ENCODE measurements around the gene TMEM132C.

DNA sequence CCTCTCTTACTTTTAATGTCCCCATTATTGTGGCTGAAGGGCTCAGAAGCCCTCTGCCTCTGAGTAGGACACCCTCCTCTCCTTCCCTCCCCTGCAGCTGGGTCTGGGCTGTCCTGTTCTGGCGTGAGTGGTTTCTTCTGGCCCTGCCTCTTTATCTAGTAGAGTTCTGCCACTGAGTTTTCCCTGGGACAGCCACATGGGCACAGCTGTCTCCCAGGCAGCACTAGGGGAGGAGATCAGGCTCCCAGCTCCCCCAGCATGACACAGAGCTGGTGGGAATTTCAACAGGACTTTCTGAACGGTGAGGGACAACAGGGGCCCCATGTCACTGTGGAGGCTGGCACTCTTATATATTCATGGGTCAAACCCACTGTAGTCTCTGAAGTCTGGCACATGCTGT, 21.4 kb downstream of the TMEM132C start:
- TF ChIP-seq, protein P1, sequence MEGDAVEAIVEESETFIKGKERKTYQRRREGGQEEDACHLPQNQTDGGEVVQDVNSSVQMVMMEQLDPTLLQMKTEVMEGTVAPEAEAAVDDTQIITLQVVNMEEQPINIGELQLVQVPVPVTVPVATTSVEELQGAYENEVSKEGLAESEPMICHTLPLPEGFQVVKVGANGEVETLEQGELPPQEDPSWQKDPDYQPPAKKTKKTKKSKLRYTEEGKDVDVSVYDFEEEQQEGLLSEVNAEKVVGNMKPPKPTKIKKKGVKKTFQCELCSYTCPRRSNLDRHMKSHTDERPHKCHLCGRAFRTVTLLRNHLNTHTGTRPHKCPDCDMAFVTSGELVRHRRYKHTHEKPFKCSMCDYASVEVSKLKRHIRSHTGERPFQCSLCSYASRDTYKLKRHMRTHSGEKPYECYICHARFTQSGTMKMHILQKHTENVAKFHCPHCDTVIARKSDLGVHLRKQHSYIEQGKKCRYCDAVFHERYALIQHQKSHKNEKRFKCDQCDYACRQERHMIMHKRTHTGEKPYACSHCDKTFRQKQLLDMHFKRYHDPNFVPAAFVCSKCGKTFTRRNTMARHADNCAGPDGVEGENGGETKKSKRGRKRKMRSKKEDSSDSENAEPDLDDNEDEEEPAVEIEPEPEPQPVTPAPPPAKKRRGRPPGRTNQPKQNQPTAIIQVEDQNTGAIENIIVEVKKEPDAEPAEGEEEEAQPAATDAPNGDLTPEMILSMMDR (conservative IDR thresholded peaks at IDR 0.05; ENCODE audit: low read depth, low read length): no peak
- TF ChIP-seq MAFK (IDR thresholded peaks at IDR 0.05; ENCODE audit: low read depth, low read length) (no peak), POLR2A (IDR thresholded peaks at IDR 0.05; ENCODE audit: low read depth, low read length) (no peak), SMC3 (IDR thresholded peaks at IDR 0.05; ENCODE audit: low read depth, low read length) (no peak), MXI1 (IDR thresholded peaks at IDR 0.05; ENCODE audit: borderline replicate concordance, low read depth, low read length) (no peak), CHD1 (IDR thresholded peaks at IDR 0.05; ENCODE audit: low read depth, low read length) (no peak), RAD21 (IDR thresholded peaks at IDR 0.05; ENCODE audit: low read length) (no peak), FOS (IDR thresholded peaks at IDR 0.05; ENCODE audit: low read depth, low read length) (no peak), RCOR1 (IDR thresholded peaks at IDR 0.05; ENCODE audit: insufficient replicate concordance, low read length) (no peak), RFX5 (IDR thresholded peaks at IDR 0.05; ENCODE audit: low read depth, low read length) (no peak)
- TF ChIP-seq, protein P2, sequence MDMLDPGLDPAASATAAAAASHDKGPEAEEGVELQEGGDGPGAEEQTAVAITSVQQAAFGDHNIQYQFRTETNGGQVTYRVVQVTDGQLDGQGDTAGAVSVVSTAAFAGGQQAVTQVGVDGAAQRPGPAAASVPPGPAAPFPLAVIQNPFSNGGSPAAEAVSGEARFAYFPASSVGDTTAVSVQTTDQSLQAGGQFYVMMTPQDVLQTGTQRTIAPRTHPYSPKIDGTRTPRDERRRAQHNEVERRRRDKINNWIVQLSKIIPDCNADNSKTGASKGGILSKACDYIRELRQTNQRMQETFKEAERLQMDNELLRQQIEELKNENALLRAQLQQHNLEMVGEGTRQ (IDR thresholded peaks at IDR 0.05; ENCODE audit: low read depth, low read length): no peak

Data from IMR-90 (cell line).